UCSD-AML1 (cell line): ENCODE results near the gene NR1I3.

ENCODE experiments used
- DNase-seq: peaks from one replicate; lab custom pipeline; 2025; ENCODE audit not compliant: unreplicated experiment; lab: John Stamatoyannopoulos, UW

NR1I3 gene

GRCh38 chr1:161196521-161197451 lies 41.2 kb downstream of the NR1I3 start:
- DNase-seq = no peak

GRCh38 chr1:161196111-161196510 lies 41.9 kb downstream of the NR1I3 start:
- no peak for DNase-seq

GRCh38 chr1:161195171-161195570 lies 42.8 kb downstream of the NR1I3 start:
- no peak for DNase-seq

- no peak for DNase-seq
Observed at GRCh38 chr1:161193561-161194235, 44.3 kb downstream of the NR1I3 start.

GRCh38 chr1:161192476-161193465 lies 45.2 kb downstream of the NR1I3 start:
- DNase-seq = peak; percentile 60

GRCh38 chr1:161191971-161192370 lies 46.0 kb downstream of the NR1I3 start:
- DNase-seq = no peak

- DNase-seq = no peak
Observed at GRCh38 chr1:161190962-161191521, 47.0 kb downstream of the NR1I3 start.

- DNase-seq = no peak
Observed at GRCh38 chr1:161189036-161189435, 49.0 kb downstream of the NR1I3 start.

- no peak for DNase-seq
Observed at GRCh38 chr1:161188381-161188780, 49.6 kb downstream of the NR1I3 start.

GRCh38 chr1:161187311-161187710 lies 50.7 kb downstream of the NR1I3 start:
- DNase-seq = no peak

GRCh38 chr1:161185732-161186311 lies 52.2 kb downstream of the NR1I3 start:
- DNase-seq = peak; percentile 37

GRCh38 chr1:161185282-161185682 lies 52.7 kb downstream of the NR1I3 start:
- peak; percentile 88 for DNase-seq

GRCh38 chr1:161182214-161182613 lies 55.8 kb downstream of the NR1I3 start:
- DNase-seq = no peak

GRCh38 chr1:161180639-161181038 lies 57.4 kb downstream of the NR1I3 start:
- no peak for DNase-seq

- no peak for DNase-seq
Observed at GRCh38 chr1:161179698-161180097, 58.3 kb downstream of the NR1I3 start.
